Thoracic aorta (tissue), 2 donors: ENCODE data around the gene HOXB4. TPM values are rescaled to one million over a fixed set of nuclear protein-coding genes. Genes with fewer than 3 reads are reported as not detected.

Experiments used
- ATAC-seq: fragments of 150-250 bp; one replicate; pipeline ENCODE4 v1.8.0; 2017; ENCODE audit warnings: low read depth; ENCODE audit not compliant: insufficient number of reproducible peaks, low FRiP score
- DNase-seq: peaks from one replicate; pipeline ENCODE4 v3.0.0-alpha.2; 2020; ENCODE audit warnings: low spot score
- H3K27ac ChIP-seq, 2 donors: fragments of 200-600 bp; sonication (generic); 1 replicate in 1 of 2; 2 replicates in 1 of 2; pipeline ENCODE4 v1.5.1; 2016; ENCODE audit warnings: mild to moderate bottlenecking in 2 of 2, moderate library complexity in 2 of 2
- H3K27me3 ChIP-seq: fragments of 200-600 bp; sonication (generic); replicated peaks from 2 replicates; pipeline ENCODE4 v1.6.0; 2016; ENCODE audit warnings: mild to moderate bottlenecking; ENCODE audit not compliant: insufficient read depth
- H3K36me3 ChIP-seq: fragments of 200-600 bp; sonication (generic); one replicate; pipeline ENCODE4 v1.5.1; 2016
- H3K4me1 ChIP-seq, 2 donors: fragments of 200-600 bp; sonication (generic); 1 replicate in 1 of 2; 2 replicates in 1 of 2; pipeline versions ENCODE4 v1.5.1 to v1.6.0; 2016; ENCODE audit warnings: low read depth in 2 of 2, mild to moderate bottlenecking in 1 of 2; ENCODE audit not compliant: control insufficient read depth in 1 of 2
- H3K4me3 ChIP-seq: fragments of 200-600 bp; sonication (generic); 2 replicates; pipeline ENCODE4 v1.5.1; 2016; ENCODE audit warnings: mild to moderate bottlenecking
- H3K9me3 ChIP-seq: fragments of 200-600 bp; sonication (generic); 2 replicates; pipeline ENCODE4 v1.5.1; 2016
- CTCF ChIP-seq: fragments of 200-600 bp; sonication (generic); IDR thresholded peaks from one replicate; pipeline ENCODE4 v1.5.1; 2019; ENCODE audit warnings: antibody characterized with exemption
- total RNA-seq, 2 donors: library from RNA; depleted of rRNA; stranded (reverse); fragments of >200 nt; gene quantifications; one replicate each; pipeline versions ENCODE4 v1.1.0 to v1.2.3, GENCODE V29; 2016

The HOXB4 gene
- total RNA-seq, 2 donors from 2014 or later, result 6.2 to 11.5 TPM

GRCh38 chr17:48548523-48549280, 29.4 kb downstream of the HOXB4 start:
- no peaks in the 10 kb centered on the region for H3K27me3 ChIP-seq
- H3K4me3 ChIP-seq, result peak overlapping the region; percentile 62
- DNase-seq (no peak), ATAC-seq (no peak)
- H3K36me3 ChIP-seq, result peaks cover 9% of the 10 kb centered on the region
- peaks cover 43 to 73% of the 10 kb centered on the region in 2 donors for H3K4me1 ChIP-seq
- H3K27ac ChIP-seq, result peak overlapping the region; percentile 93 to 95
- no peaks in the 10 kb centered on the region for H3K9me3 ChIP-seq
- TF ChIP-seq CTCF, result no peak

GRCh38 chr17:48547808-48548522, 30.2 kb downstream of the HOXB4 start:
- TF ChIP-seq CTCF, result no peak
- peaks cover 9% of the 10 kb centered on the region for H3K36me3 ChIP-seq
- DNase-seq (no peak), ATAC-seq (no peak)
- H3K27ac ChIP-seq, result peak overlapping the region; percentile 93 to 95
- no peaks in the 10 kb centered on the region for H3K27me3 ChIP-seq
- H3K4me1 ChIP-seq, result peaks cover 40 to 67% of the 10 kb centered on the region in 2 donors
- H3K9me3 ChIP-seq, result no peaks in the 10 kb centered on the region
- H3K4me3 ChIP-seq, result peak overlapping the region; percentile 62

GRCh38 chr17:48546924-48547807, 31.0 kb downstream of the HOXB4 start:
- Histone ChIP-seq H3K4me1 (peaks cover 32 to 59% of the 10 kb centered on the region in 2 donors), H3K36me3 (peaks cover 9% of the 10 kb centered on the region), H3K27ac (peak overlapping the region; percentile 93 to 95), H3K27me3 (no peaks in the 10 kb centered on the region), H3K9me3 (no peaks in the 10 kb centered on the region), H3K4me3 (peak overlapping the region; percentile 62)
- TF ChIP-seq CTCF, result no peak
- DNase-seq, result no peak
- ATAC-seq, result no peak

GRCh38 chr17:48546137-48546923, 31.8 kb downstream of the HOXB4 start:
- no peak for DNase-seq
- H3K27me3 ChIP-seq, result no peaks in the 10 kb centered on the region
- peaks cover 31 to 54% of the 10 kb centered on the region in 2 donors for H3K4me1 ChIP-seq
- no peak for TF ChIP-seq CTCF
- H3K4me3 ChIP-seq, result peak overlapping the region; percentile 62
- no peak for ATAC-seq
- peak overlapping the region; percentile 93 to 95 for H3K27ac ChIP-seq
- peaks cover 9% of the 10 kb centered on the region for H3K36me3 ChIP-seq
- no peaks in the 10 kb centered on the region for H3K9me3 ChIP-seq
